ENCODE measurements around the gene EXO5. TPM values are rescaled to one million over a fixed set of nuclear protein-coding genes. Genes with fewer than 3 reads are reported as not detected.

Gene EXO5
- total RNA-seq, 1 experiment from 2014 or later, result 9.1 TPM

- H3K27ac Mint-ChIP-seq (ENCODE audit: unreplicated experiment), result peak within 1 kb of the TSS; percentile 89
Observed at GRCh38 chr1:40531381-40532061, 23.0 kb downstream of the EXO5 start, which contains the start of gene ZNF684. Gene ZNF684 (plus strand): TSS chr1:40531637. CDS start chr1:40533167, 1,530 bp downstream.

GRCh38 chr1:40532062-40532389, 23.5 kb downstream of the EXO5 start:
- peak overlapping the region; percentile 47 for H3K4me3 ChIP-seq (ENCODE audit: low read depth, low read length)
- Mint-ChIP-seq H3K36me3 (ENCODE audit: insufficient read depth, unreplicated experiment) (no peaks in the 10 kb centered on the region), H3K27me3 (ENCODE audit: insufficient read depth, unreplicated experiment) (peaks cover 2% of the 10 kb centered on the region), H3K27ac (ENCODE audit: unreplicated experiment) (peak overlapping the region; percentile 89), H3K9me3 (ENCODE audit: unreplicated experiment) (peaks cover 12% of the 10 kb centered on the region), H3K4me3 (ENCODE audit: unreplicated experiment) (peak overlapping the region; percentile 88), H3K4me1 (ENCODE audit: low read depth, unreplicated experiment) (no peaks in the 10 kb centered on the region)
- ChIA-PET CTCF (interaction anchor here (0.6 kb wide), 1 partner anchor 369 kb away, joined by 3 read pairs; no protein-coding TSS in a partner anchor), POLR2A (interaction anchor here (1.2 to 2.0 kb wide), 2 partner anchors 24 to 159 kb away, joined by 9 to 11 read pairs; partner anchors contain the start of gene NFYC)
- no peaks in the 10 kb centered on the region for H3K36me3 ChIP-seq (ENCODE audit: control insufficient read depth, insufficient read depth, low read length)
- H3K4me1 ChIP-seq, result 0 out of 2 replicates have a peak, but pooled peaks cover 6% of the 10 kb centered on the region
- intact Hi-C loops (cut with micrococcal nuclease; ENCODE audit: unreplicated experiment), result loop anchor here (5.0 kb wide), 1 partner anchor 135 kb away; the partner anchor contains the start of gene RIMS3
- DNase-seq, result no peak
- H3K27me3 ChIP-seq (replicated peaks; ENCODE audit: control insufficient read depth, insufficient read depth, low read length), result no peaks in the 10 kb centered on the region
- TF ChIP-seq CTCF (IDR thresholded peaks at IDR 0.05; ENCODE audit: insufficient read depth in 1 of 2, low read depth in 1 of 2, low read length in 1 of 2, severe bottlenecking in 1 of 2, unreplicated experiment in 1 of 2), result no peak
- TSS peak; percentile 73 for BruUV-seq (replicated peaks)
- no peaks in the 10 kb centered on the region for H3K9me3 ChIP-seq

More at GRCh38 chr1:40531381-40532061, 23.0 kb downstream of the EXO5 start, which contains the start of gene ZNF684:
- intact Hi-C loops (cut with micrococcal nuclease; ENCODE audit: unreplicated experiment), result loop anchor here (5.0 kb wide), 1 partner anchor 136 kb away; the partner anchor contains the start of gene RIMS3
- Histone ChIP-seq H3K9me3 (no peaks in the 10 kb centered on the region), H3K4me3 (ENCODE audit: low read depth, low read length) (peak within 1 kb of the TSS; percentile 47), H3K36me3 (ENCODE audit: control insufficient read depth, insufficient read depth, low read length) (no peaks in the 10 kb centered on the region), H3K27me3 (replicated peaks; ENCODE audit: control insufficient read depth, insufficient read depth, low read length) (no peaks in the 10 kb centered on the region), H3K4me1 (0 out of 2 replicates have a peak, but pooled peaks cover 6% of the 10 kb centered on the region)
- Mint-ChIP-seq H3K9me3 (ENCODE audit: unreplicated experiment) (peaks cover 12% of the 10 kb centered on the region), H3K4me1 (ENCODE audit: low read depth, unreplicated experiment) (no peaks in the 10 kb centered on the region), H3K4me3 (ENCODE audit: unreplicated experiment) (peak within 1 kb of the TSS; percentile 88), H3K27me3 (ENCODE audit: insufficient read depth, unreplicated experiment) (peaks cover 2% of the 10 kb centered on the region), H3K36me3 (ENCODE audit: insufficient read depth, unreplicated experiment) (no peaks in the 10 kb centered on the region)
- ChIA-PET CTCF (no interaction called here), POLR2A (interaction anchor here (0.6 to 2.0 kb wide), 4 partner anchors 23 to 178 kb away, joined by 3 to 11 read pairs (median 6); partner anchors contain the start of gene NFYC)
- DNase-seq, result peak; percentile 81 to 91
- BruUV-seq (replicated peaks), result no TSS peak
- TF ChIP-seq CTCF (IDR thresholded peaks at IDR 0.05; ENCODE audit: insufficient read depth in 1 of 2, low read depth in 1 of 2, low read length in 1 of 2, severe bottlenecking in 1 of 2, unreplicated experiment in 1 of 2), result no peak

- peaks cover 2% of the 10 kb centered on the region for H3K27me3 Mint-ChIP-seq (ENCODE audit: insufficient read depth, unreplicated experiment)
- intact Hi-C loops (cut with micrococcal nuclease; ENCODE audit: unreplicated experiment), result loop anchor here (5.0 kb wide), 1 partner anchor 134 kb away; the partner anchor contains the start of gene RIMS3
- POLR2A ChIA-PET, result interaction anchor here (2.0 kb wide), 1 partner anchor 158 kb away, joined by 11 read pairs; the partner anchor contains the start of gene NFYC
Observed at GRCh38 chr1:40532844-40533424, 24.4 kb downstream of the EXO5 start.

More at GRCh38 chr1:40532844-40533424, 24.4 kb downstream of the EXO5 start:
- Histone ChIP-seq H3K9me3 (no peaks in the 10 kb centered on the region), H3K27me3 (replicated peaks; ENCODE audit: control insufficient read depth, insufficient read depth, low read length) (no peaks in the 10 kb centered on the region), H3K4me1 (0 out of 2 replicates have a peak, but pooled peaks cover 6% of the 10 kb centered on the region), H3K36me3 (ENCODE audit: control insufficient read depth, insufficient read depth, low read length) (no peaks in the 10 kb centered on the region), H3K4me3 (ENCODE audit: low read depth, low read length) (no peak overlapping the region)
- peak; percentile 34 to 36 for DNase-seq
- Mint-ChIP-seq H3K9me3 (ENCODE audit: unreplicated experiment) (peaks cover 12% of the 10 kb centered on the region), H3K36me3 (ENCODE audit: insufficient read depth, unreplicated experiment) (no peaks in the 10 kb centered on the region), H3K27ac (ENCODE audit: unreplicated experiment) (no peak overlapping the region), H3K4me1 (ENCODE audit: low read depth, unreplicated experiment) (no peaks in the 10 kb centered on the region), H3K4me3 (ENCODE audit: unreplicated experiment) (peak overlapping the region; percentile 88)
- peak; percentile 25 to 37 for TF ChIP-seq CTCF (IDR thresholded peaks at IDR 0.05; ENCODE audit: insufficient read depth in 1 of 2, low read depth in 1 of 2, low read length in 1 of 2, severe bottlenecking in 1 of 2, unreplicated experiment in 1 of 2)
- CTCF ChIA-PET, result no interaction called here
- no TSS peak for BruUV-seq (replicated peaks)

All from Caco-2 (cell line).